Glomerular visceral epithelial cell (primary cell): ENCODE measurements around the gene ST6GALNAC3.
"Not testable (repeated sequence)": the region's sequence is repeated elsewhere in the genome, so short reads cannot be mapped to it uniquely, and the experiment has no call there.

Source experiments
- DNase-seq: peaks from one replicate; pipeline ENCODE4 v3.0.0-alpha.2; 2016; ENCODE audit errors: extremely low spot score

Gene ST6GALNAC3

GRCh38 chr1:76190749-76191424 is 116.3 kb downstream of the ST6GALNAC3 start:
- DNase-seq, result no peak

DNA sequence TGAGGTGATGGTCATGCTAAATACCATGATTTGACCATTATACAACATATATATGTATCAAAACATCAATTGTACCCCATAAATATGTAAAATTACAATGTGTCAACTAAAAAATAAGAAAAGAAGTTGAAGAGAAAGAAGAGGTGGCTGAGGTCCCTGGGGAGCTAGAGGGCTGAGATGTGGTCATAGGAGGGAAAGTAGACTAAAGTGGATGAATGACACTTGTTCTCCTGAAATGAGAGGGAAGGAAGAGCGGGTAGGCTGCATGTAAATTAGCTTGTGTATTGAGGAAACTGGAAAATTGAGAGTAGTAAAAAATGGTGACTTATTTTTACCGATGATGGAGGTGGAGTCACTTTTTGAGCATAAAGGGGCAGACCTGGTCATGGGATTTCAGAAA is 117.0 kb downstream of the ST6GALNAC3 start:
- no peak for DNase-seq

GRCh38 chr1:76198452-76198851 is 123.9 kb downstream of the ST6GALNAC3 start:
- DNase-seq, result no peak

DNA sequence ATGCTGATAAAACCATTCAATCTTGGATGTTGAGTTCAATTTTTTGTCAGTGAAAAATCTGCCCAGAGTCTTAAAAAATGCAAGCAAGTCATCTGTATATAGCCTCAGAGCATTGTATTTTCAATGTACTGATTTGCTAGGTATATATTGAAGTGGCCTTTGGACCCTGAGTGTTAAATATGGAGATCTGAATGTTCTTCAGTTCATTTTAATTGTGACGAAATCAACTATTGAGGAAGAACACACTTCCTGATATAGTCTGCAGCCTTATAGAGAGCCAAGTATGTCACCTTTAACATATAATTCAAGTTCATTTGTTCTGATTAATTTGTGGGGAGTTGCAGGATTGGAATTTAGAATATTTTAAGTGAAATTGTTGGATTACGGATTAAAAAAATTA is 128.1 kb downstream of the ST6GALNAC3 start:
- no peak for DNase-seq

DNA sequence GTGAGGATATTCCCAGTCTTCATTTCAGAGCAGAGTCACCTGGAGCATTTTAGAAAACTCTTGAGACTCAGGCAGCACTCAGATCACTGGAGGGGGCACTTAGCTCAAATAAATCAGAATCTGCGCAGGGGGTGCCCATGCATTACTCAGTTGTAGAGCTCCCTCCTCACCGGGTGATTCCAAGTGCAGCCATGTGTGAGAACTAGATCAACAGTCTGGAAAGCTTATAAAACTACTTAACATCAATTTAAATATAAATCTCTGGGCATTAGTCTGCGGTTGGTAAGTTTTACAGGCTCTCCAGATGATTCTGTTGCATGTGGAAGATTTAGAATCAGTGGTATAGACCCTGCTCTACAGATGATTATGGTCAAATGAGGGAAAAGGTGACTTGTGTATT is 128.6 kb downstream of the ST6GALNAC3 start:
- DNase-seq, result no peak

- DNase-seq, result no peak
These were observed 134.7 kb downstream of the ST6GALNAC3 start for GRCh38 chr1:76209238-76209637.

GRCh38 chr1:76209648-76210047 is 135.1 kb downstream of the ST6GALNAC3 start:
- DNase-seq, result no peak

DNA sequence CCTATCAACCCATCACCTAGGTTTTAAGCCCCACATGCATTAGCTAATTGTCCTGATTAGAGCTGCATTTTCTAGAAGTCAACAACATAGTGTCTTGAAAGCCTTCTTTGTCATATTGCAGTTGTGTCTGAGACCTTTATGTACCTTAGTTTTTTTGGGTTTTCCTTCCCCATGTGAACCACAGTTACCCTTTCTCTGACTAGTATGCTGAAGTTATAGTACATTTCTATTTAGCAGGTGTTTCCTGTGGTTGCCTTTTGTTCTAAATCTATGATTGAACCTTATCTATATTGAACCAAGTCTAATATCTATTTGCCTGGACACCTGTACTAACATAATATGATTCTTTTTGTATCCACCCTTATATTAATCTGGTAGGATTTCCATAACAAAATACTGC is 135.6 kb downstream of the ST6GALNAC3 start:
- DNase-seq, result no peak

DNA sequence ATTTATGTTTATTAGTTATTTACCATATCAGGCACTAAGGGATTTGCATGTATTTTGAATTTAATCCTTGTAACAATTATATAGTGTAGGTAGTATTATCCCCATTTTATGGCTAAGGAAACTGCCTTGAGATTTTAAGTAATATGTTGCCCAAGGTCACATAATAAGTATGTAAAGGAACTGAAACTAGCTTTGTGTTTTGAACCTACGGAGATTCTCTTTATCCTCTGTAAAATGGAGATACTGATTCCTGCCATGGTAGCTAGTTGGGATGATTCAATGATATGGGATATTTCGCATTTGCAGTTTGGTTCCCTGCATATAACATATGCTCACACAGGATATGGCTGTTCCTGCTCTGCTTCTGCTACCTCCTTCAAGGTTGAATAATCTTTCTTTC is 144.3 kb downstream of the ST6GALNAC3 start:
- no peak for DNase-seq

- DNase-seq, result no peak
These were observed 144.8 kb downstream of the ST6GALNAC3 start for GRCh38 chr1:76219366-76219818.

DNA sequence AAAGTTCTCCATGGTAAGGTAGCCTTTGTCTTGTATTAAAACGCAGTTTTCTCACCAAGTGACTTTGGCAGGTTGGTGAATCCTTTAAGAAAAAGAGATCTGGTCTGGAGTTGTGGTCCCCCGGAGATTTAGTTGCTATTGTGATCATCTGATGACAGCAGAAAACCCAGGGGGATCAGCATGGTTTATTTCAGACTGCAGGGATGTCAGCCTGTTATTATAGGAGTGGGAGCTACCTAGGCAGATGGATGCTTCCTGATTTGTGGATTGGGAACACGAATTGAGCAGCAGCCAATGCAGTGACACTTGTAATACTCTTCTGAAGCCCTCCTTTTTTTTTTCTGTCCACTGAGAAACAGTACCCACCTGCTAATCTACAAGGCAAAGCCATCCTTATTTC is 150.2 kb downstream of the ST6GALNAC3 start:
- DNase-seq, result no peak

GRCh38 chr1:76225526-76225925 is 151.0 kb downstream of the ST6GALNAC3 start:
- no peak for DNase-seq

DNA sequence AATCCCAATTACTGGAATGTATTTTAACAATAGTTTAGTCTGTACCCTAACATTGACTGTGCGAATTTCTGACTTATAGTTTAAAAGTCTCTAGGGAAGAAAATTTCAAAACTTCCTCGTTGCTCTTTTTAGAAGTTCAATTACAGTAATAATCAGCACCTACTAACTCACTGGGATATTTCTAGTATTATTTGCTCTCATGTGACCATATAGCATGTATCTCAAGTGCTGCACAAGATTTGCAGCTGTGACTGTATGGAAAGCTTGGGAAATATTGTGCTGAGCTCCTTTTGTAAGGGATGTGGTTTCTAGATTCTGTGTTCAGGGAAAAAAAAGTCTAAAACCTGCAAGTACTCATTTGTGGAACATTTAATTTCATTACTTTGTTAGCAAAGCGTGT is 153.1 kb downstream of the ST6GALNAC3 start:
- DNase-seq, result no peak

- DNase-seq, result no peak
These were observed 154.9 kb downstream of the ST6GALNAC3 start for GRCh38 chr1:76229279-76230005.

DNA sequence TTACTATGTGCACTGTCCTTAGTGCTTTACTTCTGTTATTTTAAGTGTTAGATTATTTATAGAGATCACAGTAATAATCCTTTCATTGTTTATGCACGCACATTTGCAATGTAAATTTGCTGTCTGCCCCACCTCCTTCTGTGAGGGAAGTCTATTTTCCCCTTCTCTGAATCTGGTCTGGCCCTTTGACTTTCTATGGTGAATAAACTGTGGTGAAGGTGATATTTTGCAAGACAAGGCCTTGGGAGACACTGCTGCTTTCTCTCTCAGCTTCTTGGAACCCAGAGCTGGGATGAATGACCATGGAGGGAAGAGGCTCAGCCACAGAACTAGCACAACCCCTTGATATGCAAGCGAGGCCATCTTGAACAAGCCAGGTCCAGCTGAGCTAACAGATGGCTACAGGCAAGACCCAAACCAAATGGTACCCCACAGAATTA is 156.3 kb downstream of the ST6GALNAC3 start:
- no peak for DNase-seq

- no peak for DNase-seq
These were observed 156.8 kb downstream of the ST6GALNAC3 start for GRCh38 chr1:76231320-76231719.

- DNase-seq, result no peak
These were observed 158.1 kb downstream of the ST6GALNAC3 start for GRCh38 chr1:76232666-76233065.

DNA sequence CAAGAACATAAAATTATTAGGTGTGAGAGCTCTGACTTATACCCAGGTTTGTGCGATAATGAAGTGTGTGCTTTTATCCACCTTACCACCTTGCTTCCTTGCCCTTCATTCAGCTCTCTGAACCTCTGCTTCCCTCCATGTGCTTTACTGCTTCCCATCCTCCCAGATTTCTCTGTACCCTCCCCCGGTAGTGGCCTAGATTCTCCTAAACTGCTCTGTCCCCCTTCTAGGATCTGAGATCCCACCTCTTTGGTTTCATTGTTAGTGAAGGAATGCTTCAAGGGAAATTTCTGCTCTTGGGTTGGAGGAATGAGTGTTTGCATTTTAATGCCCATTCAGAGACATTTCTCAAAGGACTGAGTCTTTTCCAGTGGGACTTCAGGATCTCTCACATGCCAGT is 159.5 kb downstream of the ST6GALNAC3 start:
- DNase-seq, result no peak

DNA sequence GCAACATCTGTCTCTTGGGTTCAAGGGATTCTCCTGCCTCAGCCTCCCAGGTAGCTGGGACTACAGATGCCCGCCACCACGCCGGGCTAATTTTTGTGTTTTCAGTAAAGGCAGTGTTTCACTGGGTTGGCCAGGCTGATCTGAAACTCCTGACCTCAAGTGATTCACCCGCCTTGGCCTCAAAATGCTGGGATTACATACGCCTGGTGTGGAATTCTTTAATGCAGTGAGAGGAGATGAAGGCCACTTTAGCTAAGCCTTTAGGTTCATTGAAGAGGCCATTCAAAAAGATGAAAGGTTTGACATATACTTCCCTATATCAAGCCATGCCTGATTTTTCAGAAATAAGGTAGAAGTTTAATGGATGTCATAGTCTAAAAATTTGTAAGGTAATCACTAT is 162.7 kb downstream of the ST6GALNAC3 start:
- no peak for DNase-seq

- DNase-seq, result no peak
These were observed 163.6 kb downstream of the ST6GALNAC3 start for GRCh38 chr1:76238094-76238628.

GRCh38 chr1:76239470-76239918 is 164.9 kb downstream of the ST6GALNAC3 start:
- no peak for DNase-seq

DNA sequence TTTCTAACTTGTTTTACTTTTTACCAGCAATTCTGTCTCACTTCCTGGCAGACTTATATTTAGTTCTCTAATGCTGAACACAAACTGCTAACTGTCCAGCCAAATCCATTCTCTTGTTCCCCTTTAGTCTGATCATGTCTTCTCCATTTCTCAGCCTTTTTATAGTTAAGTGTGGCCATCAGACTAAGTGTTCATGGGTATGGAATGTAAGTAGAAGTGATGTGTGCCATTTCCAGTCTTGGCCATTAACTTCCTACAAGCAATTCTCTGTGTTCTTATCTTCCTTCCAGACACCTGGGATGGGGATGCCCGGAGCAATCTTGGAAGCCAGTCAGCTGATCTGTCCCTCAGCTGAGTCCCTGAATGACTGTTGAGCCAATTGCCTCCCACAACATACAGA is 165.8 kb downstream of the ST6GALNAC3 start:
- no peak for DNase-seq

DNA sequence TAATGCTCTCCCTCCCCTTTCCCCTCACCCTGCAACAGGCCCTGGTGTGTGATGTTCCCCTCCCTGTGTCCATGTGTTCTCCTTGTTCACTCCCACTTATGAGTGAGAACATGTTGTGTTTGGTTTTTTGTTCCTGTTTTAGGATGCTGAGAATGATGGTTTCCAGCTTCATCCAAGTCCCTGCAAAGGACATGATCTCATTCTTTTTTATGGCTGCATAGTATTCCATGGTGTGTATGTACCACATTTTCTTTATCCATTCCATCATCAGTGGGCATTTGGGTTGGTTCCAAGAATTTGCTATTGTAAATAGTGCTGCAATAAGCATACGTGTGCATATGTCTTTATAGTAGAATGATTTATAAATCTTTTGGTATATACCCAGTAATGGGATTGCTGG is 168.0 kb downstream of the ST6GALNAC3 start:
- not testable (repeated sequence) for DNase-seq
